ENCODE data around the gene COX19. TPM values are rescaled to one million over a fixed set of nuclear protein-coding genes. Genes with fewer than 3 reads are reported as not detected.

Gene COX19
- polyA plus RNA-seq, 1 donor from 2014 or later: 16.0 TPM

DNA sequence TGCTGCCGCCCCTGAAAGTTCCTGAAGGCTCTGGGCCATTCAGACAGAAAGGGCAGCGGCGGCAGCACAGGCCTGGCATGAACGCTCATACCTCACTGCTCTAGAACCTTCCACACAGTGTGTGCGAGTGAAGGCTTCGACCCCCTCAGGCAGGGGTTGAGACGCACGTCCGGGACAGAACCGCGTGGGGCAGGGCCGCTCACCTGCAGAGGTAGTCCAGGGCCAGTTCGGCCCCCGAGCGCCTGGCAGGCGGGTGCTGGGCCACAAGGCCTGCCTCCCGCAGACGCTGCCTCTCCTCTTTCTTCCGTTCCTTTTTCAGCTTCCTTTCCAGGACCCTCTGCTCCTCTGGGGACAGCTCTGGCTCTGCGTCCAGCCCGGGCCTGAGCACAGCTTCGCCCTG, 34.4 kb upstream of the COX19 start:
- Histone ChIP-seq H3K9me2 (ENCODE audit: insufficient read depth, low read length) (no peaks in the 10 kb centered on the region), H3K79me2 (replicated peaks; ENCODE audit: insufficient read depth, low read length) (peaks cover 5% of the 10 kb centered on the region), H3K9ac (ENCODE audit: low read length) (no peak overlapping the region), H3K36me3 (ENCODE audit: insufficient read depth, low read length) (peaks cover 11% of the 10 kb centered on the region), H3K27ac (ENCODE audit: low read length) (no peak overlapping the region), H3F3A (ENCODE audit: insufficient read depth, low read length, poor library complexity, severe bottlenecking) (no peaks in the 10 kb centered on the region), H3K9me3 (ENCODE audit: low read length) (no peaks in the 10 kb centered on the region), H3K27me3 (ENCODE audit: insufficient read depth, low read depth, low read length) (no peaks in the 10 kb centered on the region), H4K20me1 (ENCODE audit: insufficient read depth) (peaks cover 11% of the 10 kb centered on the region), H3K4me3 (ENCODE audit: low read length) (no peak overlapping the region), H2AFZ (ENCODE audit: low read depth, low read length) (no peak overlapping the region), H3K4me2 (ENCODE audit: low read length) (no peak overlapping the region)
- TF ChIP-seq, protein P1, sequence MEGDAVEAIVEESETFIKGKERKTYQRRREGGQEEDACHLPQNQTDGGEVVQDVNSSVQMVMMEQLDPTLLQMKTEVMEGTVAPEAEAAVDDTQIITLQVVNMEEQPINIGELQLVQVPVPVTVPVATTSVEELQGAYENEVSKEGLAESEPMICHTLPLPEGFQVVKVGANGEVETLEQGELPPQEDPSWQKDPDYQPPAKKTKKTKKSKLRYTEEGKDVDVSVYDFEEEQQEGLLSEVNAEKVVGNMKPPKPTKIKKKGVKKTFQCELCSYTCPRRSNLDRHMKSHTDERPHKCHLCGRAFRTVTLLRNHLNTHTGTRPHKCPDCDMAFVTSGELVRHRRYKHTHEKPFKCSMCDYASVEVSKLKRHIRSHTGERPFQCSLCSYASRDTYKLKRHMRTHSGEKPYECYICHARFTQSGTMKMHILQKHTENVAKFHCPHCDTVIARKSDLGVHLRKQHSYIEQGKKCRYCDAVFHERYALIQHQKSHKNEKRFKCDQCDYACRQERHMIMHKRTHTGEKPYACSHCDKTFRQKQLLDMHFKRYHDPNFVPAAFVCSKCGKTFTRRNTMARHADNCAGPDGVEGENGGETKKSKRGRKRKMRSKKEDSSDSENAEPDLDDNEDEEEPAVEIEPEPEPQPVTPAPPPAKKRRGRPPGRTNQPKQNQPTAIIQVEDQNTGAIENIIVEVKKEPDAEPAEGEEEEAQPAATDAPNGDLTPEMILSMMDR (IDR thresholded peaks at IDR 0.05; ENCODE audit: poor library complexity, severe bottlenecking): no peak
- TF ChIP-seq RAD21 (conservative IDR thresholded peaks at IDR 0.05) (no peak), EZH2 (IDR thresholded peaks at IDR 0.05; ENCODE audit: borderline replicate concordance, insufficient read depth, low read length, poor library complexity, severe bottlenecking) (no peak), POLR2AphosphoS5 (IDR thresholded peaks at IDR 0.05) (no peak), EP300 (conservative IDR thresholded peaks at IDR 0.05; ENCODE audit: poor library complexity, severe bottlenecking) (no peak), SMC3 (conservative IDR thresholded peaks at IDR 0.05; ENCODE audit: poor library complexity) (no peak), MXI1 (conservative IDR thresholded peaks at IDR 0.05; ENCODE audit: poor library complexity, severe bottlenecking) (no peak), TAF1 (IDR thresholded peaks at IDR 0.05; ENCODE audit: low read depth) (no peak)
- TF ChIP-seq, protein P2, sequence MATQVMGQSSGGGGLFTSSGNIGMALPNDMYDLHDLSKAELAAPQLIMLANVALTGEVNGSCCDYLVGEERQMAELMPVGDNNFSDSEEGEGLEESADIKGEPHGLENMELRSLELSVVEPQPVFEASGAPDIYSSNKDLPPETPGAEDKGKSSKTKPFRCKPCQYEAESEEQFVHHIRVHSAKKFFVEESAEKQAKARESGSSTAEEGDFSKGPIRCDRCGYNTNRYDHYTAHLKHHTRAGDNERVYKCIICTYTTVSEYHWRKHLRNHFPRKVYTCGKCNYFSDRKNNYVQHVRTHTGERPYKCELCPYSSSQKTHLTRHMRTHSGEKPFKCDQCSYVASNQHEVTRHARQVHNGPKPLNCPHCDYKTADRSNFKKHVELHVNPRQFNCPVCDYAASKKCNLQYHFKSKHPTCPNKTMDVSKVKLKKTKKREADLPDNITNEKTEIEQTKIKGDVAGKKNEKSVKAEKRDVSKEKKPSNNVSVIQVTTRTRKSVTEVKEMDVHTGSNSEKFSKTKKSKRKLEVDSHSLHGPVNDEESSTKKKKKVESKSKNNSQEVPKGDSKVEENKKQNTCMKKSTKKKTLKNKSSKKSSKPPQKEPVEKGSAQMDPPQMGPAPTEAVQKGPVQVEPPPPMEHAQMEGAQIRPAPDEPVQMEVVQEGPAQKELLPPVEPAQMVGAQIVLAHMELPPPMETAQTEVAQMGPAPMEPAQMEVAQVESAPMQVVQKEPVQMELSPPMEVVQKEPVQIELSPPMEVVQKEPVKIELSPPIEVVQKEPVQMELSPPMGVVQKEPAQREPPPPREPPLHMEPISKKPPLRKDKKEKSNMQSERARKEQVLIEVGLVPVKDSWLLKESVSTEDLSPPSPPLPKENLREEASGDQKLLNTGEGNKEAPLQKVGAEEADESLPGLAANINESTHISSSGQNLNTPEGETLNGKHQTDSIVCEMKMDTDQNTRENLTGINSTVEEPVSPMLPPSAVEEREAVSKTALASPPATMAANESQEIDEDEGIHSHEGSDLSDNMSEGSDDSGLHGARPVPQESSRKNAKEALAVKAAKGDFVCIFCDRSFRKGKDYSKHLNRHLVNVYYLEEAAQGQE (IDR thresholded peaks at IDR 0.05; ENCODE audit: borderline replicate concordance): no peak

DNA sequence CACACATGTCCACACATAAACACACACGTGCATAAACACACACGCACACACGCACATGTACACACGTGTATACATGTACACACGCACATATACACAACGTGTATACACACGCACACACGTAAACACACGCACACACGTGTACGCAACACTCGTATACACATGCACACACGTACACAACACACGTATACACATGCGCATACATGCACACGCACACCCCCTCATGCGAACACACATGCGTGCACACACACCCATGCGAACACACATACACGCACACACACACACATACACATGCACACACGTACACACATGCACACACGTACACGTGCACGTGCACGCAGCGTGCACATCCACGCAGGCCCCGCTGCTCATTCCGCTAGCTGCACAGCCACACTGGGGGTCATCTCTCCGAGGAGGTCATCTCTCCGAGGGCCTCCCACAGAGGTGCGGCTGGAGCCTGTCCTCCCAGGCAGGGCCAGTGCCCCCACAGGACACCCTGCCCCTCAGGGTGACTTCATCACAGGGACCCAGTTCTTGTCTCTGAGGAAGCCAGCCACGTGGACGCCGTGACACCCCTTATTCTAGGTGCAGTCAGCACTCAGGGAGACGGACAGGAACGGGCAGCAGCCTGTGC, 33.5 kb upstream of the COX19 start:
- no peak overlapping the region for H3K4me3 ChIP-seq (ENCODE audit: low read length)
- no peaks in the 10 kb centered on the region for H3K9me2 ChIP-seq (ENCODE audit: insufficient read depth, low read length)
- peaks cover 5% of the 10 kb centered on the region for H3K79me2 ChIP-seq (replicated peaks; ENCODE audit: insufficient read depth, low read length)
- TF ChIP-seq MXI1 (conservative IDR thresholded peaks at IDR 0.05; ENCODE audit: poor library complexity, severe bottlenecking) (no peak), EP300 (conservative IDR thresholded peaks at IDR 0.05; ENCODE audit: poor library complexity, severe bottlenecking) (no peak), SMC3 (conservative IDR thresholded peaks at IDR 0.05; ENCODE audit: poor library complexity) (no peak), EZH2 (IDR thresholded peaks at IDR 0.05; ENCODE audit: borderline replicate concordance, insufficient read depth, low read length, poor library complexity, severe bottlenecking) (no peak), RAD21 (conservative IDR thresholded peaks at IDR 0.05) (no peak), TAF1 (IDR thresholded peaks at IDR 0.05; ENCODE audit: low read depth) (no peak), POLR2AphosphoS5 (IDR thresholded peaks at IDR 0.05) (no peak)
- TF ChIP-seq, protein P1 (IDR thresholded peaks at IDR 0.05; ENCODE audit: poor library complexity, severe bottlenecking): no peak
- TF ChIP-seq, protein P2 (IDR thresholded peaks at IDR 0.05; ENCODE audit: borderline replicate concordance): no peak
- H3K27ac ChIP-seq (ENCODE audit: low read length): no peak overlapping the region
- H3K4me2 ChIP-seq (ENCODE audit: low read length): no peak overlapping the region
- H3K9ac ChIP-seq (ENCODE audit: low read length): no peak overlapping the region
- peaks cover 10% of the 10 kb centered on the region for H4K20me1 ChIP-seq (ENCODE audit: insufficient read depth)
- H3K9me3 ChIP-seq (ENCODE audit: low read length): no peaks in the 10 kb centered on the region
- H3K27me3 ChIP-seq (ENCODE audit: insufficient read depth, low read depth, low read length): no peaks in the 10 kb centered on the region
- H2AFZ ChIP-seq (ENCODE audit: low read depth, low read length): no peak overlapping the region
- H3F3A ChIP-seq (ENCODE audit: insufficient read depth, low read length, poor library complexity, severe bottlenecking): no peaks in the 10 kb centered on the region
- H3K36me3 ChIP-seq (ENCODE audit: insufficient read depth, low read length): peaks cover 11% of the 10 kb centered on the region

Data from neural cell (in vitro differentiated cells).